ENCODE results near the gene ENO1. TPM values are rescaled to one million over a fixed set of nuclear protein-coding genes. Genes with fewer than 3 reads are reported as not detected.
A peak's percentile ranks its signal among the peaks of the same experiment; 100 is the strongest.

ENO1 gene
- total RNA-seq, 1 donor from 2014 or later = 1,383 TPM

DNA sequence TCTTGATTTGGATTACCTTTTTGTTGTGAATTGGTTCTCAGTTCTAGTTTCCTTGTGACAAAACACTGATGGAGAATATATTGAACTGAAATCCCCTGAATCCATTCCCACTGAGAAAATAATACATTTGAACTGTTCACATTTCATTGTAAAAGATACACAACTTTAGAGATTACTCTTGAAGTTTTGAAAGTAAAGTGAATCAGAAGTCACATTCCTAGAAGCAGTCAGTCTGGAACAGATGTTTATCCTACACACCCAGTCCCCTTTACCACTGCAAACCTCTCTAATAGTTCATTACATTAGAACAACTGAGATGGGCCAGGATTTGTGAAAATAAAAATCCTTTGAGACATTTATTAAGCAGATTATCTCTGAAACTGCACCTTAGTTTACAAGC lies 64.5 kb downstream of the ENO1 start:
- DNase-seq (ENCODE audit: low read depth in 2 of 2) = no peak

DNA sequence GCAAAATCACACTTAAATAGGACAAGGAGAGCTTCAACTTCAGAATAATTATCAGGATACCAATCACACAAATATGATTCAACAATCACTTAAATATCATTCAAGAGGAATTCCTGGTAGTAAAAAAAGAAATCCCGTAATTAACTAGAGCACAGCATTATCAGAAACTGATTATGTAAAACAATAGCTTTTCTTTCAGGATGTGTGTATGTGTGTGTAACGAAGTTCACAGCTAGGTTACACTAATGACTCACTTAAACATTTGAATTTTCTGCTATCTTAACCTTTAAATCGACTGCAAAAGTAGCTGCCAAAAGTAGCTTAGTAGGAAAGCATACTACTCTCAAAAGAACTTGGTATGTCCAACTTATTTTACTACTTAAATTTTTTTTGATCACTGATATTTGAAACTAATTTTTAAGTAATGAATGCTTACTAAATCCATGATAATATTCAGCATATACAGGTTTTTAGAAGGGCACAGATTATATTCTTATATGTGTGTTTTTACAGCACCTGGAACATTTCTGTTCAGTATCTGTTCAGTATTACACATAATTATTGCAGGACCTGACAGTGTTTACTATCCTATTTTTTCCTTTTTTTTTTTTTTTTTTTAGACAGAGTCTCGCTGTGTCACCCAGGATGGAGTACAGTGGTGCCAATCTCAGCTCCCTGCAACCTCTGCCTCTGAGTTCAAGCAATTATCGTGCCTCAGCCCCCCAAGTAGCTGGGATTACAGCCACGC lies 65.3 kb downstream of the ENO1 start:
- DNase-seq (ENCODE audit: low read depth in 2 of 2) = peak; percentile 37 to 78

- DNase-seq (ENCODE audit: low read depth in 2 of 2) = no peak
Observed at GRCh38 chr1:8812081-8812480, 66.4 kb downstream of the ENO1 start.

Other genes starting within 250 kb of the ENO1 start
- gene RERE, start 61.0 kb downstream of the ENO1 start, total RNA-seq = 46.5 and 69.8 TPM in 2 replicates
- gene CA6, start 67.2 kb upstream of the ENO1 start, total RNA-seq = not detected in 2 replicates
- gene SLC2A7, start 147.7 kb upstream of the ENO1 start, total RNA-seq = 0.13 and 0.39 TPM in 2 replicates
- 0.13 and 0.25 TPM in 2 replicates for gene SLC2A5, start 190.9 kb upstream of the ENO1 start, total RNA-seq